HG02981 (cell line): Measurements from ENCODE around the gene SHD.
"Not testable (repeated sequence)": the region's sequence is repeated elsewhere in the genome, so short reads cannot be mapped to it uniquely, and the experiment has no call there.

Experiments used
- ATAC-seq: cut with Tn5 transposase; IDR thresholded peaks from one replicate; pipeline ENCODE4 v1.9.1; 2021; ENCODE audit warnings: mild to moderate bottlenecking, moderate library complexity; ENCODE audit not compliant: unreplicated experiment

SHD gene

DNA sequence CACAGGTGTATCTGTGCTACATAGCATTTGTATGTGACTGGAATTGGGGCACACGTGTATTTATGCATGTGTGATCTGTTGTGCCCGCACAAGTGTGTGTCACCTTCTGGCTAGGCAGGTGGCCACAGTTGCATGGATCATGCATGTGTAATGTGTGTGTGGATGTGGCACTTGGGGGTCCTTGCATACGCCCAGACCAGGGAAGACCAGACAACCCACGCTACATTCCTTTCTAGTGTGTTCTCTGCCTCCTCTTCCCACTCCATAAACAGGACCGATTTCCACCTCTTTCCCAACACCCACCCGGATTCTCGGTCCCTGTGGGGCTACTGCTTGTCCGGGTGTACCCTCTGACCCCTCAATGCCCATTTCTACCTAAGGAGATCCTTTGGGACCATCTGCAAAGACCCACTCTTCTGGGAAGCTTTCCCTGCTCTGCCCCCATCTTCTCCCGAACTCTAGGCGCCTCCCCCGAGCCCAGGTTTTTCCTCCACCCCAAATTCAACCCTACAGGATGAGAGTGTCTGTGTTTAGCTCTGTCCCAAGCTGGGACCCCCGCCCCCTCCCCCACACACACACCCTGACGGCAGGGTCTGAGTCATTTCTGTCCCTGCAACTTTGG lies 47.3 kb downstream of the SHD start:
- no peak for ATAC-seq

GRCh38 chr19:4326837-4327251 lies 47.8 kb downstream of the SHD start:
- no peak for ATAC-seq

GRCh38 chr19:4327252-4327876 lies 48.3 kb downstream of the SHD start:
- ATAC-seq, result no peak

- no peak for ATAC-seq
Observed at GRCh38 chr19:4327877-4328242, 48.8 kb downstream of the SHD start.

DNA sequence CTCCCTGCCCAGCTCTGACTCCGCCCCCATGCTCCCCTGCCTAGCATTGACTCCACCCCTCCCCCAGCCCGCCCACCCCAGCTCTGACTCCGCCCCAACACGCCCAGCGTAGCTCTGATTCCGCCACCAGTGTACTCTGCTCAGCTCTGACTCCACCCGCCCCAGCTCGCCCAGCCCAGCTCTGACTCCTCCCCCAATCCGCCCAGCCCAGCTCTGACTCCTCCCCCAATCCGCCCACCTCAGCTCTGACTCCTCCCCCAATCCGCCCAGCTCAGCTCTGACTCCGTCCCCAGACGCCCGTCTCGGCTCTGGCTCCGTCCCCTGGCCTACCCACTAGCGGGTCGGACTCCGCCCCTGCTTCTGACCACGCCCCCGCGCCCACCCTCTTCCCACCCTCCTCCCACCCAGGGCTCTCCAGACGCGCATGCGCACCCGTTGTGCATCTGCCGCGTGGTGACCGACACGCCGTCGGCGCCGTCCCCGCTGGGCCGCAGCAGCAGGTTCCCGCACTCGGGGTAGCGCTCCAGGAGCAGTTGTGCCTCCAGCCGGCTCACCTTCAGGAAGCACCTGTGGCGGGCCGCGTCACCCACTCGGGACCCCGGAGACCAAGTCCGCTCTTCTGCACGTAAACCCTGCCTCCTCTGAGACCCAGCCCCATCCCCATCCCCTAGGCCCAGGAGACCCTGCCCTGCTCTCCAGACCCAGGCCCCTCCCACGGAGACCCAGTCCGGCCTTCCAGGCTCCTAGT lies 49.4 kb downstream of the SHD start:
- peak; percentile 75 for ATAC-seq

GRCh38 chr19:4328991-4329681 lies 50.1 kb downstream of the SHD start:
- not testable (repeated sequence) for ATAC-seq

- ATAC-seq, result no peak
Observed at GRCh38 chr19:4329858-4330257, 50.8 kb downstream of the SHD start.

DNA sequence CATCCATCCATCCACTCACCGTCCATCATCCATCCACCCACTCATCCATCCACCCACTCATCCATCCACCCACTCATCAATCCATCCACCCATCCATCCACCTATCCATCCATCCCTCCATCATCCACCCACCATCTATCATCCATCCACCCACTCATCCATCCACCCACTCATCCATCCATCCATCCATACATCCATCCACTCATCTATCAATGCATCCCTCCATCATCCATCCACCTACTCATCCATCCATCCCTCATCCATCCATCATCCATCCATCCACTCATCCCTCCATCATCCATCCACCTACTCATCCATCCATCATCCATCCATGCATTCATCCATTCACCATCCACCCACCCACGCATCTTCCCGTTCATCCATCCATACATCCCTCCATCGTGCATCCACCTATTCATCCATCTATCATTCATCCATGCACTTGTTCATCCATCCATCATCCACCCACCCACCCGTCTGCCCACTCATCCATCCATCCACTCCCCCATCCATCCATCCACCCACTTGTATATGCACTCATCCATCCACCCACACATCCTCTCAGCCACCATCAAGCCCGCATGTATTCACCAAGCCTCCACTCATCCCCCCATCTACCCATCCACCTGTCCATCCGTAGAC lies 56.0 kb downstream of the SHD start:
- ATAC-seq, result no peak

DNA sequence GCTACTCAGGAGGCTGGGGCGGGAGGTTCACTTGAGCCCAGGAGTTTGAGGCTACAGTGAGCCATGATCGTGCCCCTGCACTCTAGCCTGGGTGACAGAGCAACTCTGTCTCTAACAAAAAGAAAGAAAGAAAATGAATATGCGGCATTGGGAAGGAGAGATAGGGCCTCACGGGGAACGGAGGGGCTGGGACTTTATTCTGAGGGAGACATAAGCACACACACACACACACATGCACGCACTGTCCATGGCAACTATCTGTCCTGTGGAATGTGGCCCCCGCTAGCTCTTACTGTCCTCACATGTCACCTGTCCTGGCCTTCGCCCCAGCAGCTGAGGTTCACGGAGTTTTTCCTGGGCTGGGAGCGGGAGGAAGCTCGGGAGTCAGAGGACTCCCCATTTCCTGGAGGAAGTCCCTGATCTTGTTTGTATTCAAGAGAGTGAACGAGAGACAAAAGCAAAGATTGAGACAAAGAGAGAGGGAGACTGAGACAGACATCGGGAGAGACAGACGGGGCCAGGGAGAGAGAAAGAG lies 58.9 kb downstream of the SHD start:
- no peak for ATAC-seq

DNA sequence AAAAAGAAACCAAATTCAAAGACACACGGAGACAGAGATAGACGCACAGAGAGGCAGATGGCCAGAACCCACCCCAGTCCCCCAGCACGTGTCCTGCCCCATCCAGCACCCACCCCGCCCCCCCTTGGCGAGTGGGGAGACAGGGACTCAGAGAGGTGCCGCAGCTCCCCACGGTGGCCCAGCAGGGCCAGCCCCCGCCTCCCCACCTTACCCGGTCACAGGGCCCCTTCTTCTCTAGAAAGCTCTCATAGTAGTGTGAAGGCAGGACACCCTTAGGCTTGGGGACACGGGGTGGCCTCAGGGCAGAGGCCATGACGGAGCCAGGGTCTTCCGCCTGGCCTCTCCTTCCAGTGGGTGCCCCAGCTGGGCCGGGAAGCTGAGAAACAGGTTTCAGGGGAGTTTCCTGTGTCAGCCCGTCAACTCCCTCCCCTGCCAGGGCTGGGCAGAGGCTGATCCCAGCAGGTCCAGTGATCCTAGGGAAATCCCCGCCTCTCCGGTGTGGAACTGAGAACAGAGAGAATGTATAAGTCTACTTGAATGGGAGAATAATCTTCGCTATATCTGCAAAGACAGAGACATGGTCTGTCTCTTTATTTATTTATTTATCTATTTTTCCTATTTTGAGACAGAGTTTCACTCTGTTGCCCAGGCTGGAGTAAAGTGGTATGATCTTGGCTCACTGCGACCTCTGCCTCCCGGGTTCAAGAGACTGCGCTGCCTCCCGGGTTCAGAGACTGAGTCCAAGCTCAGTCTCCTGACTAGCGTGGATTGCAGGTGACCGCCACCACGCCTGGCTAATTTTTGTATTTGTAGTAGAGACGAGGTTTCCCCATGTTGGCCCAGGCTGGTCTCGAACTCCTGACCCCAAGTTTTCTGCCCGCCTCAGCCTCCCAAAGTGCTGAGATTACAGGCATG lies 59.6 kb downstream of the SHD start, which contains the start of gene STAP2:
TSS of gene STAP2 (minus strand) at position 387 of the 915 bp plus-strand sequence. CDS start at position 313, 74 bp downstream.
- ATAC-seq, result no peak
